IMR-90 (cell line): Measurements from ENCODE around the gene NPEPPS. TPM values are rescaled to one million over a fixed set of nuclear protein-coding genes. Genes with fewer than 3 reads are reported as not detected.

Source experiments
- ATAC-seq: fragments of 200-7000 bp; cut with Tn5 transposase; 2 replicates; pipeline ENCODE4 v1.9.1; 2020; ENCODE audit warnings: low read depth, mild to moderate bottlenecking, moderate library complexity
- BruUV-seq: library from RNA; stranded (reverse); fragments of 400-500 nt; replicated peaks from 2 replicates; lab custom pipeline; 2021; lab: Mats Ljungman, UMichigan
- CTCF ChIA-PET: fragments of 300-600 bp; formaldehyde crosslinking; extraction: SDS; loops from one replicate; lab custom pipeline; 2021; ENCODE audit warnings: antibody characterized with exemption; lab: Yijun Ruan, JAX
- POLR2A ChIA-PET: fragments of 300-600 bp; sonication (Branson Sonifier 250); formaldehyde crosslinking; loops from one replicate; lab custom pipeline; 2022; ENCODE audit warnings: antibody characterized with exemption; ENCODE audit not compliant: unreplicated experiment; lab: Charles Lee
- DNase-seq: peaks from one replicate; pipeline ENCODE4 v3.0.0; 2013
- H2AFZ ChIP-seq: replicated peaks from 2 replicates; pipeline ENCODE3; 2013; ENCODE audit warnings: low read length, mild to moderate bottlenecking; ENCODE audit not compliant: poor library complexity
- H2AK5ac ChIP-seq: 2 replicates; pipeline ENCODE4 v1.6.1; 2013; ENCODE audit warnings: low read depth, low read length, inconsistent platforms
- H2AK9ac ChIP-seq: replicated peaks from 2 replicates; pipeline ENCODE3; 2013; ENCODE audit warnings: mild to moderate bottlenecking, low read depth, low read length, moderate library complexity; ENCODE audit not compliant: poor library complexity
- H2BK120ac ChIP-seq: 2 replicates; pipeline ENCODE4 v1.6.1; 2013; ENCODE audit warnings: low read depth, low read length, inconsistent platforms
- H2BK15ac ChIP-seq: 3 replicates; pipeline ENCODE4 v1.6.1; 2013; ENCODE audit warnings: low read depth, low read length, inconsistent platforms
- H2BK20ac ChIP-seq: 2 replicates; pipeline ENCODE4 v1.6.1; 2013; ENCODE audit warnings: low read depth, mild to moderate bottlenecking, inconsistent platforms, low read length, moderate library complexity
- H2BK5ac ChIP-seq: 2 replicates; pipeline ENCODE4 v1.6.1; 2013; ENCODE audit warnings: mild to moderate bottlenecking, low read depth, low read length, inconsistent platforms; ENCODE audit not compliant: poor library complexity, severe bottlenecking
- H3K14ac ChIP-seq: replicated peaks from 2 replicates; pipeline ENCODE4 v1.6.1; 2013; ENCODE audit warnings: low read depth, low read length, inconsistent platforms
- H3K18ac ChIP-seq: 2 replicates; pipeline ENCODE4 v1.6.1; 2013; ENCODE audit warnings: low read depth, low read length, control low read depth
- H3K23ac ChIP-seq: 2 replicates; pipeline ENCODE4 v1.6.1; 2013; ENCODE audit warnings: low read depth, low read length, inconsistent platforms
- H3K27ac ChIP-seq: 2 replicates; pipeline ENCODE4 v1.5.1; 2013; ENCODE audit warnings: mild to moderate bottlenecking, control low read depth, low read length; ENCODE audit not compliant: insufficient read depth
- H3K27me3 ChIP-seq: 2 replicates; pipeline ENCODE4 v1.6.1; 2013; ENCODE audit warnings: low read length; ENCODE audit not compliant: control insufficient read depth, insufficient read depth
- H3K36me3 ChIP-seq: 2 replicates; pipeline ENCODE4 v1.6.1; 2013; ENCODE audit warnings: low read length, mixed read lengths; ENCODE audit not compliant: control insufficient read depth, insufficient read depth
- H3K4ac ChIP-seq: 2 replicates; pipeline ENCODE4 v1.6.1; 2013; ENCODE audit warnings: low read depth, low read length, inconsistent platforms
- H3K4me1 ChIP-seq: 2 replicates; pipeline ENCODE4 v1.6.1; 2013; ENCODE audit warnings: low read length, mixed read lengths; ENCODE audit not compliant: control insufficient read depth, insufficient read depth
- H3K4me2 ChIP-seq: 2 replicates; pipeline ENCODE4 v1.6.1; 2013; ENCODE audit warnings: low read depth, mild to moderate bottlenecking, control low read depth, low read length, moderate library complexity
- H3K4me3 ChIP-seq: 2 replicates; pipeline ENCODE4 v1.5.1; 2013; ENCODE audit warnings: low read depth, mild to moderate bottlenecking, control low read depth, low read length, moderate library complexity; ENCODE audit not compliant: insufficient read depth
- H3K56ac ChIP-seq: 2 replicates; pipeline ENCODE4 v1.6.1; 2013; ENCODE audit warnings: low read length, inconsistent platforms; ENCODE audit not compliant: insufficient read depth; ENCODE audit errors: extremely low read depth
- H3K79me1 ChIP-seq, 2 experiments: 2 replicates each; pipeline ENCODE4 v1.6.1; 2013; ENCODE audit warnings: low read length in 2 of 2, inconsistent platforms in 1 of 2, low read depth in 1 of 2
- H3K9ac ChIP-seq: 2 replicates; pipeline ENCODE4 v1.6.1; 2013; ENCODE audit warnings: low read depth, low read length, control low read depth
- H3K9me1 ChIP-seq: 2 replicates; pipeline ENCODE4 v1.6.1; 2013; ENCODE audit warnings: low read length, inconsistent platforms; ENCODE audit not compliant: insufficient read depth
- H3K9me3 ChIP-seq: 2 replicates; pipeline ENCODE4 v1.6.1; 2013; ENCODE audit warnings: low read length; ENCODE audit not compliant: control insufficient read depth, insufficient read depth
- H4K20me1 ChIP-seq: 2 replicates; pipeline ENCODE4 v1.6.1; 2013; ENCODE audit warnings: low read length, inconsistent platforms; ENCODE audit not compliant: insufficient read depth
- H4K5ac ChIP-seq: 2 replicates; pipeline ENCODE4 v1.6.1; 2013; ENCODE audit warnings: mild to moderate bottlenecking, low read depth, low read length, control low read depth
- H4K8ac ChIP-seq, 2 experiments: 2 replicates each; pipeline ENCODE4 v1.6.1; 2013; ENCODE audit warnings: low read depth in 2 of 2, low read length in 2 of 2, control low read depth in 1 of 2, inconsistent platforms in 1 of 2
- H4K91ac ChIP-seq: 2 replicates; pipeline ENCODE4 v1.6.1; 2013; ENCODE audit warnings: low read depth, low read length, inconsistent platforms; ENCODE audit not compliant: insufficient read depth
- CEBPB ChIP-seq: IDR thresholded peaks from 2 replicates; pipeline ENCODE4 v1.6.1; 2012; ENCODE audit warnings: low read depth, low read length, improper control_type of control experiment
- MAZ ChIP-seq: IDR thresholded peaks from 2 replicates; pipeline ENCODE4 v1.6.1; 2012; ENCODE audit warnings: low read depth, mild to moderate bottlenecking, low read length, improper control_type of control experiment, moderate library complexity, borderline replicate concordance
- MXI1 ChIP-seq: IDR thresholded peaks from 2 replicates; pipeline ENCODE4 v1.6.1; 2012; ENCODE audit warnings: low read depth, mild to moderate bottlenecking, low read length, moderate library complexity, borderline replicate concordance
- POLR2A ChIP-seq: IDR thresholded peaks from 2 replicates; pipeline ENCODE4 v1.6.1; 2012; ENCODE audit warnings: mild to moderate bottlenecking, low read depth, low read length
- RAD21 ChIP-seq: IDR thresholded peaks from 2 replicates; pipeline ENCODE4 v1.6.1; 2012; ENCODE audit warnings: low read length, improper control_type of control experiment
- RFX5 ChIP-seq: IDR thresholded peaks from 2 replicates; pipeline ENCODE4 v1.8.0; 2012; ENCODE audit warnings: low read depth, mild to moderate bottlenecking, low read length, moderate library complexity
- SMC3 ChIP-seq: fragments of 150-350 bp; IDR thresholded peaks from 2 replicates; pipeline ENCODE4 v1.6.1; 2016; ENCODE audit warnings: low read depth, mild to moderate bottlenecking, antibody characterized with exemption, low read length, moderate library complexity
- WGBS, 2 experiments: methylation state at CpG; one replicate each; pipeline versions ENCODE4 v1.1.5 to v1.1.7; 2013; ENCODE audit warnings: missing lambda C conversion rate in 2 of 2; ENCODE audit not compliant: insufficient read length in 1 of 2; ENCODE audit errors: extremely low coverage in 2 of 2; 5-methylcytosine and 5-hydroxymethylcytosine counted together
- dilution Hi-C: fragments of 300-500 bp; cut with HindIII; formaldehyde crosslinking; loops from one replicate; pipeline ENCODE4 v1.14.3; 2018; ENCODE audit warnings: low sequenced_read_pairs; ENCODE audit not compliant: unreplicated experiment
- in situ Hi-C: fragments of 300-500 bp; cut with MboI; formaldehyde crosslinking; loops from 3 replicates; pipeline ENCODE4 v1.14.3; 2019; ENCODE audit warnings: low sequenced_read_pairs, inconsistent platforms, mixed read lengths
- intact Hi-C: fragments of 100-400 bp; cut with micrococcal nuclease; formaldehyde crosslinking; loops from 2 replicates; pipeline ENCODE4 v1.10.0; 2022
- polyA plus RNA-seq, 3 experiments: library from polyadenylated mRNA; depleted of rRNA; stranded (reverse); fragments of >200 nt; gene quantifications; 2 replicates each; pipeline ENCODE4 v1.2.3, GENCODE V29; 2012; ENCODE audit warnings: low replicate concordance in 1 of 3
- total RNA-seq: library from RNA; depleted of rRNA; stranded (reverse); fragments of >200 nt; gene quantifications from 2 replicates; pipeline ENCODE4 v1.2.3, GENCODE V29; 2012
- TF ChIP-seq, protein P1 (sequence below): conservative IDR thresholded peaks from 2 replicates; pipeline ENCODE4 v1.5.1; 2012; ENCODE audit warnings: mild to moderate bottlenecking, low read depth, low read length, improper control_type of control experiment

Gene NPEPPS
- total and polyA plus RNA-seq, 2 of the 4 experiments (the other 2 are of a cell fraction): 54.1 to 64.6 TPM

DNA sequence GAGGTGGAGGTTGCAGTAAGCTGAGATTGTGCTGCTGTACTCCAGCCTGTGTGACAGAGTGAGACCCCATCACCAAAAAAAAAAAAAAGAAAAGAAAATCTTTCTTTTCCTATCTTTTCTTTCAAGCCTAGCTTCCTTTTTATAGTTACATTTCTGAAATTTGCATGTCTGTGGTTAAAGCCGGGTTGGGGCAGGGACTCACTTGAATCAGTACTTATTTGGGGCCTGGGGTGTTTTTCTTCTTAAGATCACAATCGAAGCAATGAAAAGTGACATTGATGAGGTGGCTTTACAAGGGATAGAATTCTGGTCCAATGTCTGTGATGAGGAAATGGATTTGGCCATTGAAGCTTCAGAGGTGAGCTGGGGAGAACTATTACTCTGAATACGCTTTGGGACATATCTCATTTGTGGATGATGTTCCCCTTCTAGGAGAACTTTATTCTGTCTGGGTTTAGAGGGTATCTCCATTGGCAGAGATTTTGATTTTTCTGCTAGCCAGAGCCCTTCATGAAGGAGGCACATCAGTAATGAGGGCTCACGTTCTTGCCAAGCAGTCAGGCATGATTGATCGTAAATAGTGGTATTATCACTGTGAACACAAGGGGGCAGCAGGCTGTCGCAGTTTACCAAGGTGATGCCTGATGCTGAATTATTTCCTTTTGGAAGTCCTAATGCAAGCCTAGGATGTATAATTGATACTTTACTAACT is 133.2 kb downstream of the NPEPPS start:
- CTCF ChIA-PET: interaction anchor here (1.0 to 2.5 kb wide), 4 partner anchors 10 to 14 kb away, joined by 5 to 10 read pairs (median 6); no protein-coding TSS in a partner anchor
- no peak overlapping the region for H4K5ac ChIP-seq
- ATAC-seq: peak; percentile 78

More for the DNA sequence above, 133.2 kb downstream of the NPEPPS start:
- Histone ChIP-seq H3K56ac (no peak overlapping the region), H2BK5ac (no peak overlapping the region), H4K20me1 (peaks cover 46% of the 10 kb centered on the region), H3K9me3 (no peaks in the 10 kb centered on the region), H3K9me1 (no peaks in the 10 kb centered on the region), H3K79me1 (peaks cover 17 to 23% of the 10 kb centered on the region in 2 experiments), H3K23ac (no peak overlapping the region), H2AK9ac (no peak overlapping the region), H3K36me3 (peaks cover 58% of the 10 kb centered on the region), H3K18ac (no peak overlapping the region), H2BK20ac (no peak overlapping the region), H2AK5ac (no peak overlapping the region), H3K4me2 (no peak overlapping the region), H3K4me3 (no peak overlapping the region), H3K9ac (no peak overlapping the region), H3K27me3 (no peaks in the 10 kb centered on the region), H4K8ac (no peak overlapping the region), H2BK120ac (no peak overlapping the region), H3K4ac (no peak overlapping the region), H2AFZ (no peak overlapping the region), H3K14ac (no peak overlapping the region), H2BK15ac (no peak overlapping the region), H3K4me1 (no peaks in the 10 kb centered on the region; the same call in 1 of the 2 replicates), H4K91ac (no peak overlapping the region), H3K27ac (no peak overlapping the region)
- TF ChIP-seq, protein P1, sequence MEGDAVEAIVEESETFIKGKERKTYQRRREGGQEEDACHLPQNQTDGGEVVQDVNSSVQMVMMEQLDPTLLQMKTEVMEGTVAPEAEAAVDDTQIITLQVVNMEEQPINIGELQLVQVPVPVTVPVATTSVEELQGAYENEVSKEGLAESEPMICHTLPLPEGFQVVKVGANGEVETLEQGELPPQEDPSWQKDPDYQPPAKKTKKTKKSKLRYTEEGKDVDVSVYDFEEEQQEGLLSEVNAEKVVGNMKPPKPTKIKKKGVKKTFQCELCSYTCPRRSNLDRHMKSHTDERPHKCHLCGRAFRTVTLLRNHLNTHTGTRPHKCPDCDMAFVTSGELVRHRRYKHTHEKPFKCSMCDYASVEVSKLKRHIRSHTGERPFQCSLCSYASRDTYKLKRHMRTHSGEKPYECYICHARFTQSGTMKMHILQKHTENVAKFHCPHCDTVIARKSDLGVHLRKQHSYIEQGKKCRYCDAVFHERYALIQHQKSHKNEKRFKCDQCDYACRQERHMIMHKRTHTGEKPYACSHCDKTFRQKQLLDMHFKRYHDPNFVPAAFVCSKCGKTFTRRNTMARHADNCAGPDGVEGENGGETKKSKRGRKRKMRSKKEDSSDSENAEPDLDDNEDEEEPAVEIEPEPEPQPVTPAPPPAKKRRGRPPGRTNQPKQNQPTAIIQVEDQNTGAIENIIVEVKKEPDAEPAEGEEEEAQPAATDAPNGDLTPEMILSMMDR: peak; percentile 68
- TF ChIP-seq POLR2A (no peak), MAZ (no peak), RFX5 (no peak), CEBPB (no peak), MXI1 (no peak), RAD21 (peak; percentile 58), SMC3 (peak; percentile 34; the same call in 1 of the 2 replicates)
- POLR2A ChIA-PET: no interaction called here
- WGBS, 2 experiments: 83% methylated on average over 1 of the region's 6 CpGs; no CpG with 5 or more reads in 1 of the 2 experiments
- in situ Hi-C loops: no loop called here
- DNase-seq: peak; percentile 54
- dilution Hi-C loops: no loop called here
- intact Hi-C loops: no loop called here
- BruUV-seq: no TSS peak
